Neural progenitor cell (in vitro differentiated cells): ENCODE data around the gene IGFL4. TPM values are rescaled to one million over a fixed set of nuclear protein-coding genes. Genes with fewer than 3 reads are reported as not detected.

Experiments
- DNase-seq: peaks from one replicate; pipeline ENCODE4 v3.0.0-alpha.2; 2016; ENCODE audit warnings: low spot score
- H2AFZ ChIP-seq: fragments of 200-600 bp; sonication (generic); replicated peaks from 2 replicates; pipeline ENCODE4 v1.6.1; 2016; ENCODE audit warnings: antibody characterized with exemption
- H3F3A ChIP-seq: fragments of 200-600 bp; sonication (generic); 2 replicates; pipeline ENCODE4 v1.6.1; 2016; ENCODE audit warnings: antibody characterized with exemption, low read depth
- H3K27ac ChIP-seq: fragments of 200-600 bp; sonication (generic); 2 replicates; pipeline ENCODE4 v1.5.1; 2016; ENCODE audit warnings: mild to moderate bottlenecking
- H3K27me3 ChIP-seq: fragments of 200-600 bp; sonication (generic); 2 replicates; pipeline ENCODE4 v1.6.1; 2016; ENCODE audit warnings: mild to moderate bottlenecking, moderate library complexity
- H3K36me3 ChIP-seq: fragments of 200-600 bp; sonication (generic); 2 replicates; pipeline ENCODE4 v1.5.1; 2016
- H3K4me1 ChIP-seq: fragments of 200-600 bp; sonication (generic); 2 replicates; pipeline ENCODE4 v1.6.1; 2016; ENCODE audit warnings: mixed run types
- H3K4me2 ChIP-seq: fragments of 200-600 bp; sonication (generic); 2 replicates; pipeline ENCODE4 v1.6.1; 2016
- H3K4me3 ChIP-seq: fragments of 200-600 bp; sonication (generic); 2 replicates; pipeline ENCODE4 v1.5.1; 2016
- H3K79me2 ChIP-seq: fragments of 200-600 bp; sonication (generic); 2 replicates; pipeline ENCODE4 v1.6.1; 2016; ENCODE audit warnings: low read depth
- H3K9ac ChIP-seq: fragments of 200-600 bp; sonication (generic); 2 replicates; pipeline ENCODE4 v1.6.1; 2016
- H3K9me3 ChIP-seq: fragments of 200-600 bp; sonication (generic); 2 replicates; pipeline ENCODE4 v1.5.1; 2016; ENCODE audit warnings: low read depth
- H4K20me1 ChIP-seq: fragments of 200-600 bp; sonication (generic); 2 replicates; pipeline ENCODE4 v1.6.1; 2016; ENCODE audit warnings: low read depth
- H3K27ac Mint-ChIP-seq: 3 replicates; pipeline ENCODE4 v1.8.0; 2021; ENCODE audit warnings: mixed read lengths
- H3K27me3 Mint-ChIP-seq: 2 replicates; pipeline ENCODE4 v1.8.0; 2022; ENCODE audit warnings: low read depth, mild to moderate bottlenecking, inconsistent platforms, moderate library complexity, mixed read lengths; ENCODE audit not compliant: insufficient read depth
- H3K36me3 Mint-ChIP-seq: 3 replicates; pipeline ENCODE4 v1.8.0; 2021; ENCODE audit warnings: mixed read lengths
- H3K4me1 Mint-ChIP-seq: 3 replicates; pipeline ENCODE4 v1.8.0; 2021; ENCODE audit warnings: mixed read lengths
- H3K4me3 Mint-ChIP-seq: 3 replicates; pipeline ENCODE4 v1.8.0; 2021; ENCODE audit warnings: mild to moderate bottlenecking, moderate library complexity, mixed read lengths
- H3K9me3 Mint-ChIP-seq: 3 replicates; pipeline ENCODE4 v1.8.0; 2020; ENCODE audit warnings: mixed read lengths
- EZH2 ChIP-seq: fragments of 200-600 bp; sonication (generic); IDR thresholded peaks from 2 replicates; pipeline ENCODE4 v1.6.1; 2017; ENCODE audit warnings: antibody characterized with exemption, mild to moderate bottlenecking, moderate library complexity
- EZH2phosphoT487 ChIP-seq: fragments of 200-600 bp; sonication (generic); IDR thresholded peaks from 2 replicates; pipeline ENCODE4 v1.6.1; 2017; ENCODE audit warnings: antibody characterized with exemption
- total RNA-seq: library from RNA; depleted of rRNA; stranded (reverse); fragments of >200 nt; gene quantifications from 2 replicates; pipeline ENCODE4 v1.2.3, GENCODE V29; 2015; ENCODE audit warnings: low replicate concordance
- TF ChIP-seq, protein P1 (sequence below): fragments of 200-600 bp; sonication (generic); IDR thresholded peaks from 2 replicates; pipeline ENCODE4 v1.5.1; 2017; ENCODE audit warnings: antibody characterized with exemption, mild to moderate bottlenecking

IGFL4 gene
- total RNA-seq = 0.15 and 0.21 TPM in 2 replicates

GRCh38 chr19:46040952-46041500, at the start of gene IGFL4:
IGFL4 (minus strand) TSS chr19:46041002; CDS start chr19:46040962, 40 bp downstream.
- peaks cover 31% of the 10 kb centered on the region for H3K9me3 Mint-ChIP-seq
- no peak within 1 kb of the TSS for H3K27ac Mint-ChIP-seq

GRCh38 chr19:46090444-46090843, 49.6 kb upstream of the IGFL4 start:
- H3K4me1 Mint-ChIP-seq = no peaks in the 10 kb centered on the region
- no peaks in the 10 kb centered on the region for H3K36me3 Mint-ChIP-seq
- DNase-seq = no peak
- H3K4me3 Mint-ChIP-seq = no peak overlapping the region
- Histone ChIP-seq H3K9ac (no peak overlapping the region), H3K4me3 (no peak overlapping the region), H3K79me2 (no peaks in the 10 kb centered on the region), H4K20me1 (no peaks in the 10 kb centered on the region), H3K36me3 (no peaks in the 10 kb centered on the region), H3K4me2 (no peak overlapping the region), H3K27ac (no peak overlapping the region), H3K9me3 (peaks cover 5% of the 10 kb centered on the region), H3K4me1 (no peaks in the 10 kb centered on the region), H2AFZ (no peak overlapping the region), H3K27me3 (no peaks in the 10 kb centered on the region), H3F3A (no peaks in the 10 kb centered on the region)
- peaks cover 3% of the 10 kb centered on the region for H3K27me3 Mint-ChIP-seq
- H3K27ac Mint-ChIP-seq = no peak overlapping the region
- no peak for TF ChIP-seq EZH2phosphoT487
- TF ChIP-seq EZH2 = no peak
- TF ChIP-seq, protein P1, sequence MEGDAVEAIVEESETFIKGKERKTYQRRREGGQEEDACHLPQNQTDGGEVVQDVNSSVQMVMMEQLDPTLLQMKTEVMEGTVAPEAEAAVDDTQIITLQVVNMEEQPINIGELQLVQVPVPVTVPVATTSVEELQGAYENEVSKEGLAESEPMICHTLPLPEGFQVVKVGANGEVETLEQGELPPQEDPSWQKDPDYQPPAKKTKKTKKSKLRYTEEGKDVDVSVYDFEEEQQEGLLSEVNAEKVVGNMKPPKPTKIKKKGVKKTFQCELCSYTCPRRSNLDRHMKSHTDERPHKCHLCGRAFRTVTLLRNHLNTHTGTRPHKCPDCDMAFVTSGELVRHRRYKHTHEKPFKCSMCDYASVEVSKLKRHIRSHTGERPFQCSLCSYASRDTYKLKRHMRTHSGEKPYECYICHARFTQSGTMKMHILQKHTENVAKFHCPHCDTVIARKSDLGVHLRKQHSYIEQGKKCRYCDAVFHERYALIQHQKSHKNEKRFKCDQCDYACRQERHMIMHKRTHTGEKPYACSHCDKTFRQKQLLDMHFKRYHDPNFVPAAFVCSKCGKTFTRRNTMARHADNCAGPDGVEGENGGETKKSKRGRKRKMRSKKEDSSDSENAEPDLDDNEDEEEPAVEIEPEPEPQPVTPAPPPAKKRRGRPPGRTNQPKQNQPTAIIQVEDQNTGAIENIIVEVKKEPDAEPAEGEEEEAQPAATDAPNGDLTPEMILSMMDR = no peak
- peaks cover 13% of the 10 kb centered on the region for H3K9me3 Mint-ChIP-seq

More at GRCh38 chr19:46040952-46041500, at the start of gene IGFL4:
- Mint-ChIP-seq H3K36me3 (no peaks in the 10 kb centered on the region), H3K4me3 (no peak within 1 kb of the TSS), H3K4me1 (no peaks in the 10 kb centered on the region), H3K27me3 (peaks cover 5% of the 10 kb centered on the region)
- no peaks in the 10 kb centered on the region for H3K4me1 ChIP-seq
- no peak within 1 kb of the TSS for H3K27ac ChIP-seq
- no peaks in the 10 kb centered on the region for H4K20me1 ChIP-seq
- peaks cover 8% of the 10 kb centered on the region for H3F3A ChIP-seq
- no peak within 1 kb of the TSS for H3K9ac ChIP-seq
- no peak within 1 kb of the TSS for H3K4me2 ChIP-seq
- no peaks in the 10 kb centered on the region for H3K79me2 ChIP-seq
- no peak within 1 kb of the TSS for H3K4me3 ChIP-seq
- peaks cover 7% of the 10 kb centered on the region for H3K27me3 ChIP-seq
- no peak for DNase-seq
- TF ChIP-seq EZH2phosphoT487 = no peak
- TF ChIP-seq, protein P1 = no peak
- no peak for TF ChIP-seq EZH2
- H3K9me3 ChIP-seq = no peaks in the 10 kb centered on the region
- H3K36me3 ChIP-seq = no peaks in the 10 kb centered on the region
- H2AFZ ChIP-seq = no peak within 1 kb of the TSS

- H3F3A ChIP-seq = no peaks in the 10 kb centered on the region
- H3K79me2 ChIP-seq = no peaks in the 10 kb centered on the region
- H3K9ac ChIP-seq = no peak overlapping the region
- no peaks in the 10 kb centered on the region for H3K36me3 ChIP-seq
- Mint-ChIP-seq H3K27me3 (peaks cover 3% of the 10 kb centered on the region), H3K36me3 (no peaks in the 10 kb centered on the region), H3K27ac (no peak overlapping the region), H3K9me3 (peaks cover 20% of the 10 kb centered on the region), H3K4me3 (no peak overlapping the region), H3K4me1 (no peaks in the 10 kb centered on the region)
- no peaks in the 10 kb centered on the region for H3K27me3 ChIP-seq
- H4K20me1 ChIP-seq = no peaks in the 10 kb centered on the region
- no peak overlapping the region for H3K27ac ChIP-seq
- no peak overlapping the region for H2AFZ ChIP-seq
- TF ChIP-seq EZH2phosphoT487 (no peak), EZH2 (no peak)
- TF ChIP-seq, protein P1 = no peak
- DNase-seq = no peak
- no peaks in the 10 kb centered on the region for H3K4me1 ChIP-seq
- no peak overlapping the region for H3K4me3 ChIP-seq
- no peak overlapping the region for H3K4me2 ChIP-seq
- H3K9me3 ChIP-seq = peaks cover 5% of the 10 kb centered on the region
Measured at GRCh38 chr19:46089432-46089831, 48.6 kb upstream of the IGFL4 start.
